Astrocyte of the cerebellum (primary cell): ENCODE data around the gene PCGF1.

Experiments used
- DNase-seq: peaks from one replicate; pipeline ENCODE4 v3.0.0-alpha.2; 2011; ENCODE audit warnings: low read depth
- H3K4me3 ChIP-seq: 2 replicates; pipeline ENCODE4 v1.5.1; 2011; ENCODE audit warnings: mild to moderate bottlenecking, low read depth, low read length, moderate library complexity
- CTCF ChIP-seq: IDR thresholded peaks from 2 replicates; pipeline ENCODE4 v1.5.1; 2012; ENCODE audit warnings: low read length, low read depth, moderate library complexity, mild to moderate bottlenecking; ENCODE audit errors: missing control alignments
- in situ Hi-C: cut with HindIII; loops from 2 replicates; pipeline ENCODE4 v1.10.0; 2017; ENCODE audit warnings: low sequenced_read_pairs

PCGF1 gene

GRCh38 chr2:74503506-74504475 is 3.7 kb downstream of the PCGF1 start:
- no peak for DNase-seq
- in situ Hi-C loops: no loop called here
- peak overlapping the region; percentile 36 for H3K4me3 ChIP-seq
- TF ChIP-seq CTCF: no peak

GRCh38 chr2:74502720-74503505 is 4.6 kb downstream of the PCGF1 start:
- TF ChIP-seq CTCF: peak; percentile 28
- in situ Hi-C loops: no loop called here
- peak overlapping the region; percentile 36 for H3K4me3 ChIP-seq
- peak; percentile 34 for DNase-seq

- in situ Hi-C loops: no loop called here
- DNase-seq: no peak
- H3K4me3 ChIP-seq: peak overlapping the region; percentile 36
- TF ChIP-seq CTCF: no peak
Measured at GRCh38 chr2:74502147-74502719, 5.3 kb downstream of the PCGF1 start.

GRCh38 chr2:74501335-74502071 is 6.0 kb downstream of the PCGF1 start:
- DNase-seq: no peak
- H3K4me3 ChIP-seq: no peak overlapping the region
- in situ Hi-C loops: no loop called here
- no peak for TF ChIP-seq CTCF

- DNase-seq: no peak
- no peak for TF ChIP-seq CTCF
Measured at GRCh38 chr2:74500578-74500946, 6.9 kb downstream of the PCGF1 start.

More at GRCh38 chr2:74500578-74500946, 6.9 kb downstream of the PCGF1 start:
- H3K4me3 ChIP-seq: no peak overlapping the region
- in situ Hi-C loops: no loop called here
